ENCODE results near the gene OR51A7.
A peak's percentile ranks its signal among the peaks of the same experiment; 100 is the strongest.
"Not testable (repeated sequence)": the region's sequence is repeated elsewhere in the genome, so short reads cannot be mapped to it uniquely, and the experiment has no call there.

Gene OR51A7

DNA sequence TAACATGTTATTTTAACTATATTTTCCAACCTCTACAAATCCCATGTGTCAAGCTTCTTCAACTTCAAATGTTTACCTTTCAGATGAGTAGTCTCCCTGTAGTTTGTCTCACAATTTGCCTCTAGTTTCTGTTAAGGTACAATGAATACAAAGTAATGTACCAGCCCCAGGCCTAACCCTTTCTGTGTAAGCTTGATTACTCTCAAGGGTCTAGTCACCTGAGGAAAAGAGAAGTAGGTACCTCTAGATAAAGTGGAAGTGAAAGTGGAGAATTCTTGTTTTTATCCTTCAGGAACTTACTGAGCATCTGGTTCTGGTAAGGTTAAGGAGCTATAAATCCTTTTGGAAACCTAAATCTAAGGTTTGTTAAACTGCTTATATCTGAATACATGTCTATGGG, at the start of gene OR51A7:
TSS of gene OR51A7 (plus strand) at position 300 of the 400 bp plus-strand sequence. CDS start 3,587 bp downstream, outside the sequence.
- DNase-seq (ENCODE audit: low read depth in 2 of 2) = no peak

DNA sequence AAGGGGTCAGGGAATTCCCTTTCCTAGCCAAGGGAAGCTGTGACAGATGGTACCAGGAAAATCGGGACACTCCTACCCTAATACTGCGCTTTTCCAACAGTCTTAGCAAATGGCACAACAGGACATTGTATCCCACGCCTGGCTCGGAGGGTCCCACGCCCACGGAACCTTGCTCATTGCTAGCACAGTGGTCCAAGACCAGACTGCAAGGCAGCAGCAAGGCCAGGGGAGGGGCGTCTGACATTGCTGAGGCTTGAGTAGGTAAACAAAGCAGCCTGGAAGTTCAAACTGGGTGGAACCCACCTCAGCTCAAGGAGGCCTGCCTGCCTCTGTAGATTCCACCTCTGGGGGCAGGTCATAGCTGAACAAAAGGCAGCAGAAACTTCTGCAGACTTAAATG, 49.3 kb upstream of the OR51A7 start:
- DNase-seq (ENCODE audit: low read depth in 2 of 2) = not testable (repeated sequence)

DNA sequence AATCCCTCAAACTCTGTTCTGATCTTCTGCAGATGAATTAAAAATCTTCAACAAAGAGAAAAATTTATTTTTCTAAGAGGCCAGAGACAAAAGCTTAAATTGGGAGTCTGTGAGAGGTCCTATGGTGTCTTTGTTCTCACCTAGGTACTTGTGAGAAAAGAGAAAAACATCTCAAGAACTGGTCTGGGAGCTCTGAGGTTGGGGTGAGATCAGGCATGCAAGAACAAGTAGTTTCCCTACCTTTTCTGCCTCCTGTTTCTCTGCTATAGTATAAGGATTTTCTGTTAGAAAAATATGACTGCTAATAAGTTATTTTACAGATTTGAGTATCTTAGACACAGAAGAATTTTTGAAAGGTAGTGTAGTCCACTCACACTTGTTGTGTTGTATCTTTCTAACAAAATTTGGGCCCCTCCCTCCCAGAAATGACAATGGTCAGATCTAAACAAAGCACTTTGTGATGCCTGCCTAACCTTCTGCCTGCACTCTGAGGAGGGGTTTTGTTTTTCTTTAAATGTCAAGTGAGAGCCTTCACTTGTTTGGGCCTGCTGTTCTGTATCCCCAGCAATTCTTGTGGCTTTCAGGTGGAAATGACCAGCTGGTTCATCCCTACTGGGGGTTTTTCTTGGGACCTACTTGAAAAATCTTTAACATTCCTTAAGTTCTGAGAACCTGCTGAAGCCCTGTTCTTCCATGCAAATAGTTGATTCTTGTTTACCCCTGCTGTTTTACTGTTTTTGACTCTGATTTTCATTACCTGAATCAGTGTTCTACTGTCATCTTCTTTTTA, 40.9 kb upstream of the OR51A7 start:
- DNase-seq (ENCODE audit: low read depth in 2 of 2) = no peak

- DNase-seq (ENCODE audit: low read depth in 2 of 2) = no peak
Measured at GRCh38 chr11:4863876-4864275, 39.7 kb upstream of the OR51A7 start.

GRCh38 chr11:4865855-4866254, 37.7 kb upstream of the OR51A7 start:
- DNase-seq (ENCODE audit: low read depth in 2 of 2) = no peak

GRCh38 chr11:4881188-4881587, 22.4 kb upstream of the OR51A7 start:
- DNase-seq (ENCODE audit: low read depth in 2 of 2) = no peak

DNA sequence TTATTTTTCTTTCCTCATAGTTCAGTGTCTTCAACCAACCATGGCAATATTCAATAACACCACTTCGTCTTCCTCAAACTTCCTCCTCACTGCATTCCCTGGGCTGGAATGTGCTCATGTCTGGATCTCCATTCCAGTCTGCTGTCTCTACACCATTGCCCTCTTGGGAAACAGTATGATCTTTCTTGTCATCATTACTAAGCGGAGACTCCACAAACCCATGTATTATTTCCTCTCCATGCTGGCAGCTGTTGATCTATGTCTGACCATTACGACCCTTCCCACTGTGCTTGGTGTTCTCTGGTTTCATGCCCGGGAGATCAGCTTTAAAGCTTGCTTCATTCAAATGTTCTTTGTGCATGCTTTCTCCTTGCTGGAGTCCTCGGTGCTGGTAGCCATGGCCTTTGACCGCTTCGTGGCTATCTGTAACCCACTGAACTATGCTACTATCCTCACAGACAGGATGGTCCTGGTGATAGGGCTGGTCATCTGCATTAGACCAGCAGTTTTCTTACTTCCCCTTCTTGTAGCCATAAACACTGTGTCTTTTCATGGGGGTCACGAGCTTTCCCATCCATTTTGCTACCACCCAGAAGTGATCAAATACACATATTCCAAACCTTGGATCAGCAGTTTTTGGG, 21.6 kb upstream of the OR51A7 start, which contains the start of gene OR51T1:
TSS of gene OR51T1 (plus strand) at position 41 of the 641 bp plus-strand sequence. CDS start at position 41, 0 bp downstream.
- DNase-seq (ENCODE audit: low read depth in 2 of 2) = peak in 1 of 2 experiments; percentile 6

DNA sequence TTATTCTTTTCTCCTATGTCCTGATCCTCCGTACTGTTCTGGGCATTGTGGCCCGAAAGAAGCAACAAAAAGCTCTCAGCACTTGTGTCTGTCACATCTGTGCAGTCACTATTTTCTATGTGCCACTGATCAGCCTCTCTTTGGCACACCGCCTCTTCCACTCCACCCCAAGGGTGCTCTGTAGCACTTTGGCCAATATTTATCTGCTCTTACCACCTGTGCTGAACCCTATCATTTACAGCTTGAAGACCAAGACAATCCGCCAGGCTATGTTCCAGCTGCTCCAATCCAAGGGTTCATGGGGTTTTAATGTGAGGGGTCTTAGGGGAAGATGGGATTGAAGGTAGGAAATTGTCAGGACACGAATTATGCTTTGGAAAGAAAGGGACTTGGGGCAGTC, 21.0 kb upstream of the OR51A7 start:
- DNase-seq (ENCODE audit: low read depth in 2 of 2) = no peak

DNA sequence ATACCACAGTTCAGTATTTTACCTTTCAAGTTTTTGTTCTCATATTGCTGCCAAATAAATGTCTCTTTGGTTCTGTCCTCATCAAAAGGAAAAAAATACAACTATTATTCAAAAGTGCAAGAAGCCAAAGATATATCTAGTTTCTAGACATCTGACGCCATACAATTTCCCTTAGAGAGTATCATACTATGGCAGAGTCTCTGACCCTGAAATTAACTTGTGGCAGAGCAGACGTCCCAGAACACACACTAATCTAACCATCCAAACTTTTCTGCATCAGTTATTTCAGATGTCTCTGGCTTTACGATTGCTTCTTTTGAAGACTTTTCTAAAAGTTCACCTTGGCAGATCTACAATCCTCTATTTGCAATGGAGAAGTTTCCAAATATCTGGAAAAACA, 19.2 kb upstream of the OR51A7 start:
- no peak for DNase-seq (ENCODE audit: low read depth in 2 of 2)

GRCh38 chr11:4886186-4886585, 17.4 kb upstream of the OR51A7 start:
- DNase-seq (ENCODE audit: low read depth in 2 of 2) = no peak

- no peak for DNase-seq (ENCODE audit: low read depth in 2 of 2)
Measured at GRCh38 chr11:4887591-4887990, 16.0 kb upstream of the OR51A7 start.

DNA sequence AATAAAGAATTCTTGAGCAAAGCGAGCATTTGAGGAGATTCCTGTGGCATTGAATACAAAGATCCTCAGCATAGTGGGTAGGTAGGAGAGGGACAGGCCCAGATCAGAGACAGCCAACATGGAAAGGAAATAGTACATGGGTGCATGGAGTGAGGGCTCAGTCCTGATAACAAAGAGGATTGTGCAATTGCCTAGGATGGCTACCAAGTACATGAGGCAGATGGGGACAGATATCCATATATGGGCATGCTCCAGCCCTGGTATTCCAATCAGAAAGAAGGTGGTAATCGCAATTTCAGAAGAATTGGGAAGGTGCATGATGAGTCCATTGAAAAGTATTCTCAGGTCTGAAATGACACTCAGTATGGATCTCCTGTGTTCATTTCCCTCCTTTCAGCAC, 13.3 kb upstream of the OR51A7 start:
- DNase-seq (ENCODE audit: low read depth in 2 of 2) = no peak

DNA sequence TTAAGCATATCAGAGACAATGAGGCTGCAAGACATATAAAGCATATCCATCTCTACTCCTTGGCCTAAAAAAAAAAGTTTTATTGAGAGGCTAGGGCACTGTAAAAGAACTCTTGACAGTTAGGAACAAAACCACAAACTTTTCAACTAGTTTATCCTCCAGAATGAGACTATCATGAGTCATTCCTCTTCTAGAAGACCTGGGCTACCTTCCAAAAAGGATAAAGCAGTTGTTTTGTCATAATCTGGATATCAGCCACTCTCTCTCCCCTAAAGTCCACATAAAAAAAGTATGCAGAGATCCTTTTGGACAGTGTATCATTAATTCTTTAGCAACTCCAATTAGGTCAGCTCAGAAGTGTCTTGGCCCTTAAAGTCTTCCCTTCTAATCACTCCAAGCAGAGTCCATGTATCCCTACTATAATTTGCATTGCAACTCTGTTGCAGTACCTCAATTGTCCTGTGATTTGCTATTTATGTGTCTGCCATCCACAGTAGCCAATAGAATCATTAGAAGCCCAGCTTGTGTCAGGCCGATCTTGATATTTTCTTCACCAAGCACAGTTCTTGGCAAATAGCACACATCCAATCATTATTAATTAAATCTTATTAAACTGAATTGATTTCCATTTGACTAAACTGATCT, 11.5 kb upstream of the OR51A7 start:
- peak; percentile 63 to 74 for DNase-seq (ENCODE audit: low read depth in 2 of 2)

GRCh38 chr11:4916581-4916980, 13.0 kb downstream of the OR51A7 start:
- DNase-seq (ENCODE audit: low read depth in 2 of 2) = no peak

GRCh38 chr11:4919250-4919649, 15.7 kb downstream of the OR51A7 start, which contains the start of gene OR51G2:
TSS of gene OR51G2 (minus strand) at chr11:4919350. CDS start at chr11:4915663, 3,687 bp downstream.
- DNase-seq (ENCODE audit: low read depth in 2 of 2) = no peak

DNA sequence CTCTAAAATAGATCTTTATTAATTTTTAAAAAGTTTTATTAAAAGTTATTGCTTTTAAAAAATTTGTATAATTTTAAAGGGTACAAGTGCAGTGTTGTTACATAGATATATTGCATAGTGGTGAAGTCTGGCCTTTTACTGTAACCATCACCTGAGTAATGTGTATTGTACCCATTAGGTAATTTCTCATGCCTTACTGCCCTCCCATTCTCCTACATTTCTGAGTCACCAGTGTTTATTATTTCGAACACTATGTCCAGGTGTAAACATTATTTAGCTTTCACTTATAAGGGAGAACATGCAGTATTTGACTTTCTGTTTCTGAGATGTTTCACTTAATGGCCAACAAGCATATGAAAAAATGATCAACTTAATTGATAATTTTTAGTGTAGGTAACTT, 18.2 kb downstream of the OR51A7 start:
- no peak for DNase-seq (ENCODE audit: low read depth in 2 of 2)

- DNase-seq (ENCODE audit: low read depth in 2 of 2) = no peak
Measured at GRCh38 chr11:4922304-4922703, 18.7 kb downstream of the OR51A7 start.

GRCh38 chr11:4924239-4924638, 20.7 kb downstream of the OR51A7 start, which contains the start of gene OR51G1:
TSS of gene OR51G1 (minus strand) at chr11:4924339. CDS start at chr11:4924339, 0 bp downstream.
- no peak for DNase-seq (ENCODE audit: low read depth in 2 of 2)

DNA sequence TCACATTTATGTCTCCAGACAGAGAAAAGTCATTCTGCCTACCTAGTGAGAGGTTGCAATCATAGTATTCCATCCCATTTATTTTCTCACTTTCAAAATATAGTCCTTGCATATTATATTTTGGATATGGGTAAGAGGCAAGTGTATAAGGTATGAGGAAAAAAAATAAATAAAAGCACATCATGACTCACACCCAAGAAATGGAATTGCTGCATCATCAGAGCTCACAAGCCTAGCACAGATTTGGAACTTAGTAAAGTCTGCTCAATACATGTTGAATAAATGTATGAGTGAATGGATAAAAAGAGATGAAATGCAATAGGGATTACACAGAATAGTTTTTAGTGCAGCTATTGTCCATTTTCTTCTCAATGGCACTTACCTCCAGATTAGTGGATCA, 23.0 kb downstream of the OR51A7 start:
- no peak for DNase-seq (ENCODE audit: low read depth in 2 of 2)

DNA sequence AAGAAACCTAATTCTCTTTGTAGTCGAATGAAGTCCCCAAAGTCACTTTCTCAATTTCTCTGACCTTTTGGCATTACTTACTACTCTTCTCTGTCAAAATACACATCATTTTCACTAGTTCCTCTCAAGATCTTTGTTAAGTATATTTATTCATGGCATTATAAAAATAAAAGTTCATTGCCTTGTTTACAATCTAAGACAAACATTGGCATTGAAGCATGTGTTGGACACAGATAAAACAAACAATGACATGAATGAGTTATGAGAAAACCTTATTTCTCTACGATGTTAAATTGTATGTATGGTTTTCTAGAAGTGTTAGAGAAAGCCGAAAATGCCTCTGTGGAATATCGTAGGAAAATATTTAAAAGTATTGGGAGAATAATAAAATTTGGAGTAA, 29.2 kb downstream of the OR51A7 start:
- DNase-seq (ENCODE audit: low read depth in 2 of 2) = no peak

DNA sequence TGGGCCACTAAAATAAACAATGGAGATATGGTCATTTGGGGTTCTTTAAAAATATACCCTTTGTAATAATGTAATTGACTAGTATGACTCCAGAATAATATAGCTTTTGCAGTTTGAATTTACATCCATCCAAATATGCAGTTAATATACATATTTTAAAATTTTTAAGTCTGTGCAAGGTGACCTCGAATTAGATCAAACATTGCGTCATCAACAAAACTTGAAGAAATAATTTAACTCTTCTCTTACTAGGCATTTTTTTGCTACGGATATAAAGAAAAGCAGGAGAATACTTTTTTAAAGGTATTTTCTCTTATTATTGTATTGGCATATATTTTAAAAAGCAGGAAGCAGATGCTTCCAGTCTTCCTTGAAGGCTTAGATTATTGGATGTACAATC, 33.2 kb downstream of the OR51A7 start:
- no peak for DNase-seq (ENCODE audit: low read depth in 2 of 2)

DNA sequence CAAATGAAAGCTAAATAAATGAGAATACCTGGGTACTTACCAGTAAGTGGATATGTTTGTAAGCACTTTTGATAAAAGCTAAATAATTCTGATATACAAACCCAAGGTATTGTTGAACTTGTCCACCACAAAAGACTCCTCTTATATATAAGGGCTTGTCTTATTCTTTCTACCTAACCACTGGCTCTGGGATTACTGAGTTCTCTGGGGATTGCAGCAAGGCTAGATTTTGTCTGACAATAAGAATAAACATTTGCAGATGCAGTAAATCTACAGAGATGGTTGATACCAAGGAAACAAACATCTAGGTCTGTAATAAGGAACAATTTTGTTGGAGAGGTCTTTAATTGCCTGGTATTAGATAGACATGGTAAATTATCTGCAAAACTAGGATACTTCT, 43.9 kb downstream of the OR51A7 start, which contains the start of gene OR51A4:
TSS of gene OR51A4 (minus strand) at position 101 of the 400 bp plus-strand sequence. CDS start 505 bp downstream, outside the sequence.
- DNase-seq (ENCODE audit: low read depth in 2 of 2) = no peak

Measured in fibroblast of skin of left biceps (primary cell).